Activated B cell treated with CpG ODN at 0.5 μM for 24 hours (primary cell): ENCODE measurements around the gene RFLNA. TPM values are rescaled to one million over a fixed set of nuclear protein-coding genes. Genes with fewer than 3 reads are reported as not detected.

Source experiments
- ATAC-seq: fragments of 200-7000 bp; cut with Tn5 transposase; one replicate; pipeline ENCODE4 v1.10.0; 2021; ENCODE audit warnings: low read depth, mild to moderate bottlenecking, moderate library complexity
- CTCF ChIA-PET: fragments of 350-600 bp; sonication (Branson Sonifier 250); formaldehyde crosslinking; loops from one replicate; lab custom pipeline; 2021; ENCODE audit warnings: antibody characterized with exemption; lab: Charles Lee
- POLR2A ChIA-PET: fragments of 350-600 bp; sonication (Branson Sonifier 250); formaldehyde crosslinking; loops from one replicate; lab custom pipeline; 2021; ENCODE audit warnings: antibody characterized with exemption; lab: Charles Lee
- DNase-seq: peaks from one replicate; pipeline ENCODE4 v3.0.0; 2022
- H3K27ac Mint-ChIP-seq: one replicate; pipeline ENCODE4 v1.8.0; 2020; ENCODE audit warnings: mixed read lengths
- H3K27me3 Mint-ChIP-seq: one replicate; pipeline ENCODE4 v1.8.0; 2021; ENCODE audit warnings: mixed read lengths
- H3K36me3 Mint-ChIP-seq: one replicate; pipeline ENCODE4 v1.8.0; 2021; ENCODE audit warnings: low read depth, mixed read lengths
- H3K4me1 Mint-ChIP-seq: one replicate; pipeline ENCODE4 v1.8.0; 2021; ENCODE audit warnings: mixed read lengths
- H3K4me3 Mint-ChIP-seq: one replicate; pipeline ENCODE4 v1.8.0; 2020; ENCODE audit warnings: mild to moderate bottlenecking, mixed read lengths
- H3K9me3 Mint-ChIP-seq: one replicate; pipeline ENCODE4 v1.8.0; 2020; ENCODE audit warnings: mixed read lengths
- intact Hi-C: fragments of 100-400 bp; cut with micrococcal nuclease; formaldehyde crosslinking; loops from one replicate; pipeline ENCODE4 v1.15.1; 2024
- total RNA-seq: library from RNA; stranded (reverse); gene quantifications from 2 replicates; pipeline ENCODE4 v1.2.3, GENCODE V29; 2022
- TF ChIP-seq, protein P1 (sequence below): fragments of 200-600 bp; IDR thresholded peaks from one replicate; pipeline ENCODE4 v1.8.0; 2022; ENCODE audit warnings: antibody characterized with exemption, mild to moderate bottlenecking

RFLNA gene
- total RNA-seq, 1 donor from 2014 or later: not detected

DNA sequence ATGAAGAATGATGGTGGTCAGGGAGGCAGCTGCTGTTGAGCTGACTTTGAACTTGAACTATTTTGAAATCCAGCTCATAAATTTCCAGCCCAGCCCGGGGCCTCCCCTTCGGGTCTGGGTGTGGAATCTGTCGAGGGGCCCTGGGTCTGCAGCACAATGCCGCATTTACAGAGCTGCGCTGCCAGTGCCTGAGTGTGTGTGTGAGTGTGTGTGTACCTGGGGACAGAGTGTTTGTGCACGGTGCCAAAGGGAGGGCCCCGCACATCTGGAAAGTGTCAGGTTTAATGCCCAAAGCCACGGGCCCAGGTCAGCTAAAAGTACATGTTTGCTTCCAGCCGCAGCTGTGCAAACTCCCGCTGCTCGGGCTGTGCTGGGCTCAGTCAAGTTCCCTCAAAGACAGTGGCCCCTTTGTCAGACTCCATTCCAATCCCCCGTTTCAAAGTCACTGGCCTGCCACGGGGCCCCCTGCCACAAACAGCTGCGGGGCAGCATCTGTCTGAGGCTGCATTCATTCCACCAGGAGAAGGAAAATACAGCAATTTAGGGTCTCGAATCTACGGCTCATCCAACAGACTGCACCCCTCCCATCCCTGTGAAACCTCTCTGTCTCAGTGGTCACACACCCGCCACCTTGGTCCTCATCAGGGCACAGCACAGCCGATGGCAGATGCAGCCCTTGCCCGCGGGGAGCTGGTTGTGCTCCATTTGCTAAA is 16.3 kb upstream of the RFLNA start:
- Mint-ChIP-seq H3K27ac (no peak overlapping the region), H3K4me1 (no peaks in the 10 kb centered on the region), H3K36me3 (no peaks in the 10 kb centered on the region), H3K9me3 (no peaks in the 10 kb centered on the region), H3K4me3 (no peak overlapping the region), H3K27me3 (peaks cover 22% of the 10 kb centered on the region)
- ATAC-seq: no peak
- no peak for DNase-seq
- CTCF ChIA-PET: no interaction called here
- POLR2A ChIA-PET: interaction anchor here (0.5 kb wide), 1 partner anchor 403 kb away, joined by 9 read pairs; no protein-coding TSS in a partner anchor
- TF ChIP-seq, protein P1, sequence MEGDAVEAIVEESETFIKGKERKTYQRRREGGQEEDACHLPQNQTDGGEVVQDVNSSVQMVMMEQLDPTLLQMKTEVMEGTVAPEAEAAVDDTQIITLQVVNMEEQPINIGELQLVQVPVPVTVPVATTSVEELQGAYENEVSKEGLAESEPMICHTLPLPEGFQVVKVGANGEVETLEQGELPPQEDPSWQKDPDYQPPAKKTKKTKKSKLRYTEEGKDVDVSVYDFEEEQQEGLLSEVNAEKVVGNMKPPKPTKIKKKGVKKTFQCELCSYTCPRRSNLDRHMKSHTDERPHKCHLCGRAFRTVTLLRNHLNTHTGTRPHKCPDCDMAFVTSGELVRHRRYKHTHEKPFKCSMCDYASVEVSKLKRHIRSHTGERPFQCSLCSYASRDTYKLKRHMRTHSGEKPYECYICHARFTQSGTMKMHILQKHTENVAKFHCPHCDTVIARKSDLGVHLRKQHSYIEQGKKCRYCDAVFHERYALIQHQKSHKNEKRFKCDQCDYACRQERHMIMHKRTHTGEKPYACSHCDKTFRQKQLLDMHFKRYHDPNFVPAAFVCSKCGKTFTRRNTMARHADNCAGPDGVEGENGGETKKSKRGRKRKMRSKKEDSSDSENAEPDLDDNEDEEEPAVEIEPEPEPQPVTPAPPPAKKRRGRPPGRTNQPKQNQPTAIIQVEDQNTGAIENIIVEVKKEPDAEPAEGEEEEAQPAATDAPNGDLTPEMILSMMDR: no peak
- intact Hi-C loops: no loop called here

DNA sequence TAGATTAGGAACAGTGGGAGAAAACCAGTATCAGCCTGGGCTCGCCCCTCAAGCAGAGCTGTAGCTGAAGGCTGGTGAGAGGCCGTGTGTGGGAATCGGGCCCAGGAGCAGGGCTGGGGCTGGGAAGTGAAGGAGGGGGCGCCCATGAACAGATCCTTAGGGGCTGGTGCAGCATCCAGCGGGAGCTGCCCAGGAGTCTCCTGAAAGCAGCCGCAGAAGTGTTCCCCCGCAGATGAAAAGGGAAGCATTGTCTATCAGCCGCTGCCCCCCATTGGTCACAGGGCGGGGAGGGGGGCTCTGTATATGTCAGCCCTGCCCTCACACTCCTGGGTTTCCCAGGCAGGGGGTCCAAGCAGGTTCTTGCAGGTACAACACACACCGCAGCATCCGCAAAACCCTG is 15.6 kb upstream of the RFLNA start:
- POLR2A ChIA-PET: no interaction called here
- CTCF ChIA-PET: no interaction called here
- intact Hi-C loops: no loop called here

DNA sequence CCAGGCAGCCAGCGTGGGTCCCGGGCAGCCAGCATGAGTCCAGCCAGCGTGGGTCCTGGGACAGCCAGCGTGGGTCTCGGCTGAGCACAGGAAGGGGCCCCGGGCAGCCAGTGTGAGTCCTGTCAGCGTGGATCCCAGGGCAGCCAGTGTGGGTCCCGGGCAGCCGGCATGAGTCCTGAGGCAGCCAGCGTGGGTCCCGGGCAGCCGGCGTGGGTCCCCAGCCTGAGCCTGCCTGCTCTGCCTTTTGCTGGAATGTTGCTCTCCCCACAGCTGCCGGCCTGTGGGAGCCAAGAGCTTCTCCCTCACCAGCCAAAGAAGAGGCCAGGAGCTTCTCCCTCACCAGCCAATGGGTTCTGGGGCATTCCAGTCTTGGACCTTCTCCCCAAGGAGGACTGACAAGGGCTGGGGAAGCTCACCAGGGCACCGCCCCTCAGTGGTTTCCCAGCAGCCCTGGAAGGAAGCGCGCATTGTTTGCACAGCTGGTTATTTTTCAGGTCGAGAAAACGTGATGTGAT is 15.0 kb upstream of the RFLNA start:
- no peak overlapping the region for H3K27ac Mint-ChIP-seq
- ChIA-PET POLR2A (no interaction called here), CTCF (no interaction called here)
- H3K9me3 Mint-ChIP-seq: peaks cover 5% of the 10 kb centered on the region
- no peak for DNase-seq
- TF ChIP-seq, protein P1: no peak
- H3K4me1 Mint-ChIP-seq: no peaks in the 10 kb centered on the region
- ATAC-seq: no peak
- peaks cover 22% of the 10 kb centered on the region for H3K27me3 Mint-ChIP-seq
- H3K4me3 Mint-ChIP-seq: no peak overlapping the region
- no peaks in the 10 kb centered on the region for H3K36me3 Mint-ChIP-seq
- intact Hi-C loops: no loop called here

More for the DNA sequence above, 15.6 kb upstream of the RFLNA start:
- Mint-ChIP-seq H3K4me3 (no peak overlapping the region), H3K27ac (no peak overlapping the region), H3K4me1 (no peaks in the 10 kb centered on the region), H3K36me3 (no peaks in the 10 kb centered on the region), H3K9me3 (no peaks in the 10 kb centered on the region), H3K27me3 (peaks cover 22% of the 10 kb centered on the region)
- DNase-seq (no peak), ATAC-seq (no peak)
- TF ChIP-seq, protein P1: no peak

DNA sequence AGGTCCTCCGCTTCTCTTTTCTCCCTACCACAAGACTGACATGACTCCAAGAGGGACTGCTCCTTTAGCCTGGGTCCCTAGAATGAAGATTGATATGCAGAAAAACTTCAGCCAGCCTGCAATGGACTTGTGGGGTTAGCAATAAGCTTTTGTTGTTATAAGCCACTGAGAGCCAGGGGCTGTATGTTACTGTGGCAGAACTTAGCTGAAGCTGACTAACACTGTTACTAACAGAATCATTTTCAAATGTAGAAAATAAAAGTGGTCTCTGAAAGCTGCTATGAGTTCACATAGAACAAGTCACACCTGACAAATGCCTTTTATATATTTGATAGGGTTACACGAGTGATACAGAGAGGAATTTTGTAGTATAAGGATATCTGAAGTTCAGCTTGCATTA is 13.6 kb upstream of the RFLNA start:
- TF ChIP-seq, protein P1: no peak
- Mint-ChIP-seq H3K9me3 (peaks cover 11% of the 10 kb centered on the region), H3K36me3 (no peaks in the 10 kb centered on the region), H3K4me3 (no peak overlapping the region), H3K27me3 (peaks cover 20% of the 10 kb centered on the region), H3K27ac (no peak overlapping the region), H3K4me1 (no peaks in the 10 kb centered on the region)
- ATAC-seq: no peak
- POLR2A ChIA-PET: no interaction called here
- intact Hi-C loops: no loop called here
- CTCF ChIA-PET: no interaction called here
- DNase-seq: no peak

DNA sequence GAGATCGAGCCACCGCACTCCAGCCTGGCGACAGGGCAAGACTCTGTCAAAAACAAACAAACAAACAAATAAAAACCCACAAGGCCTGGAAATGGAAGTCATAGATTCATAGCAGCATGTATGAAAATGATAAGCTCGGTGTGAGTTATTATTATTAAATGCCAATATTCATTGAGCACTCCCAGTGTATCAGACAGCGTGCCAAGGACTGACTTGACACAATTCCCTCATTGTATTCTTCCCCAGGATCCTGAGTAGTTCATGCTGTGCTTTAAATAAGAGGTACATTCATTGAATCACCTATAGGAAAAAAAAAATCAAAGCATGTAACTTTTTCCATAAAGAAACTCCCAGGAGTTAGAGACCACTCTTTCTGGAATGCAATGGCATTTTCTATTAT is 12.6 kb upstream of the RFLNA start:
- H3K4me1 Mint-ChIP-seq: no peaks in the 10 kb centered on the region
- TF ChIP-seq, protein P1: no peak
- peaks cover 20% of the 10 kb centered on the region for H3K27me3 Mint-ChIP-seq
- no peak overlapping the region for H3K4me3 Mint-ChIP-seq
- POLR2A ChIA-PET: no interaction called here
- no peak overlapping the region for H3K27ac Mint-ChIP-seq
- intact Hi-C loops: no loop called here
- CTCF ChIA-PET: no interaction called here
- H3K9me3 Mint-ChIP-seq: peaks cover 11% of the 10 kb centered on the region
- ATAC-seq: no peak
- no peak for DNase-seq
- H3K36me3 Mint-ChIP-seq: no peaks in the 10 kb centered on the region
